ENCODE data around the gene TCEAL1.

- TF ChIP-seq, protein P1, sequence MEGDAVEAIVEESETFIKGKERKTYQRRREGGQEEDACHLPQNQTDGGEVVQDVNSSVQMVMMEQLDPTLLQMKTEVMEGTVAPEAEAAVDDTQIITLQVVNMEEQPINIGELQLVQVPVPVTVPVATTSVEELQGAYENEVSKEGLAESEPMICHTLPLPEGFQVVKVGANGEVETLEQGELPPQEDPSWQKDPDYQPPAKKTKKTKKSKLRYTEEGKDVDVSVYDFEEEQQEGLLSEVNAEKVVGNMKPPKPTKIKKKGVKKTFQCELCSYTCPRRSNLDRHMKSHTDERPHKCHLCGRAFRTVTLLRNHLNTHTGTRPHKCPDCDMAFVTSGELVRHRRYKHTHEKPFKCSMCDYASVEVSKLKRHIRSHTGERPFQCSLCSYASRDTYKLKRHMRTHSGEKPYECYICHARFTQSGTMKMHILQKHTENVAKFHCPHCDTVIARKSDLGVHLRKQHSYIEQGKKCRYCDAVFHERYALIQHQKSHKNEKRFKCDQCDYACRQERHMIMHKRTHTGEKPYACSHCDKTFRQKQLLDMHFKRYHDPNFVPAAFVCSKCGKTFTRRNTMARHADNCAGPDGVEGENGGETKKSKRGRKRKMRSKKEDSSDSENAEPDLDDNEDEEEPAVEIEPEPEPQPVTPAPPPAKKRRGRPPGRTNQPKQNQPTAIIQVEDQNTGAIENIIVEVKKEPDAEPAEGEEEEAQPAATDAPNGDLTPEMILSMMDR (IDR thresholded peaks at IDR 0.05), result no peak
- TF ChIP-seq POLR2AphosphoS5 (IDR thresholded peaks at IDR 0.05; ENCODE audit: low read depth, low read length), result no peak
- no peak for TF ChIP-seq RAD21 (IDR thresholded peaks at IDR 0.05; ENCODE audit: low read length)
- no peak for TF ChIP-seq RFX5 (IDR thresholded peaks at IDR 0.05; ENCODE audit: low read length)
- TF ChIP-seq, protein P2, sequence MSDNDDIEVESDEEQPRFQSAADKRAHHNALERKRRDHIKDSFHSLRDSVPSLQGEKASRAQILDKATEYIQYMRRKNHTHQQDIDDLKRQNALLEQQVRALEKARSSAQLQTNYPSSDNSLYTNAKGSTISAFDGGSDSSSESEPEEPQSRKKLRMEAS (IDR thresholded peaks at IDR 0.05; ENCODE audit: low read depth), result no peak
- no peak for TF ChIP-seq JUND (IDR thresholded peaks at IDR 0.05)
- no peak for TF ChIP-seq TEAD4 (IDR thresholded peaks at IDR 0.05; ENCODE audit: borderline replicate concordance, insufficient read depth)
- no peak for TF ChIP-seq GABPA (IDR thresholded peaks at IDR 0.05; ENCODE audit: low read depth)
- no peak for TF ChIP-seq SIN3A (IDR thresholded peaks at IDR 0.05; ENCODE audit: borderline replicate concordance, low read depth, low read length)
- no peak for TF ChIP-seq TAF1 (IDR thresholded peaks at IDR 0.05; ENCODE audit: borderline replicate concordance, low read depth, low read length)
Observed at GRCh38 chrX:103608306-103608963, 20.3 kb upstream of the TCEAL1 start.
